OCI-LY1 (cell line): Measurements from ENCODE around the gene COL5A2.

ENCODE experiments used
- H2AFZ ChIP-seq: fragments of 200-600 bp; sonication (generic), shearing (Covaris generic); 2 replicates; pipeline ENCODE4 v1.6.0; 2014; ENCODE audit warnings: antibody characterized with exemption, mild to moderate bottlenecking, low read length
- H3F3A ChIP-seq: fragments of 200-600 bp; sonication (generic), shearing (Covaris generic); 2 replicates; pipeline ENCODE4 v1.6.0; 2014; ENCODE audit warnings: mild to moderate bottlenecking, antibody characterized with exemption, low read length, moderate library complexity; ENCODE audit not compliant: insufficient read depth
- H3K27ac ChIP-seq: fragments of 200-600 bp; sonication (generic); 2 replicates; pipeline ENCODE4 v1.5.1; 2014; ENCODE audit warnings: low read length, mixed run types, mild to moderate bottlenecking, low read depth; ENCODE audit not compliant: poor library complexity, severe bottlenecking
- H3K27me3 ChIP-seq: fragments of 200-600 bp; sonication (generic); 2 replicates; pipeline ENCODE4 v1.6.0; 2014; ENCODE audit warnings: antibody characterized with exemption, mild to moderate bottlenecking, low read length, moderate library complexity; ENCODE audit not compliant: insufficient read depth
- H3K36me3 ChIP-seq: fragments of 200-600 bp; sonication (generic); 2 replicates; pipeline ENCODE4 v1.6.1; 2014; ENCODE audit warnings: mild to moderate bottlenecking, antibody characterized with exemption, low read length, moderate library complexity, mixed read lengths; ENCODE audit not compliant: insufficient read depth
- H3K4me1 ChIP-seq: fragments of 200-600 bp; sonication (generic); 2 replicates; pipeline ENCODE4 v1.5.1; 2014; ENCODE audit warnings: mild to moderate bottlenecking, low read length, moderate library complexity; ENCODE audit not compliant: insufficient read depth, severe bottlenecking
- H3K4me2 ChIP-seq: fragments of 200-600 bp; sonication (generic), shearing (Covaris generic); 2 replicates; pipeline ENCODE4 v1.6.1; 2014; ENCODE audit warnings: low read length
- H3K4me3 ChIP-seq: fragments of 200-600 bp; sonication (generic); 2 replicates; pipeline ENCODE4 v1.5.1; 2014; ENCODE audit warnings: low read length, low read depth, mild to moderate bottlenecking, mixed read lengths; ENCODE audit not compliant: poor library complexity, severe bottlenecking
- H3K79me2 ChIP-seq: fragments of 200-600 bp; shearing (Covaris generic); 2 replicates; pipeline ENCODE4 v1.6.1; 2016; ENCODE audit warnings: mixed run types, low read length, mixed read lengths; ENCODE audit not compliant: insufficient read depth
- H3K9ac ChIP-seq: fragments of 200-600 bp; sonication (generic), shearing (Covaris generic); 2 replicates; pipeline ENCODE4 v1.6.1; 2014; ENCODE audit warnings: mild to moderate bottlenecking, low read length, mixed read lengths
- H3K9me2 ChIP-seq: fragments of 200-600 bp; sonication (generic), shearing (Covaris generic); 2 replicates; pipeline ENCODE4 v1.6.1; 2014; ENCODE audit warnings: low read depth, mild to moderate bottlenecking, low read length, mixed read lengths
- H3K9me3 ChIP-seq: fragments of 200-600 bp; shearing (Covaris generic); 2 replicates; pipeline ENCODE4 v1.6.1; 2014; ENCODE audit warnings: low read length, mixed read lengths
- H4K20me1 ChIP-seq: fragments of 200-600 bp; sonication (generic), shearing (Covaris generic); 2 replicates; pipeline ENCODE4 v1.6.0; 2016; ENCODE audit warnings: mild to moderate bottlenecking, low read length; ENCODE audit not compliant: insufficient read depth
- CTCF ChIP-seq: fragments of 200-600 bp; sonication (generic), shearing (Covaris generic); IDR thresholded peaks from 2 replicates; pipeline ENCODE4 v1.5.1; 2017; ENCODE audit warnings: mild to moderate bottlenecking, antibody characterized with exemption, low read length, moderate library complexity, mixed read lengths
- EZH2 ChIP-seq: fragments of 200-600 bp; sonication (generic), shearing (Covaris generic); IDR thresholded peaks from 2 replicates; pipeline ENCODE4 v1.8.0; 2017; ENCODE audit warnings: borderline replicate concordance, mixed run types, mild to moderate bottlenecking, antibody characterized with exemption, low read length, moderate library complexity, mixed read lengths

COL5A2 gene

GRCh38 chr2:189018631-189019030 lies 160.9 kb downstream of the COL5A2 start:
- no peaks in the 10 kb centered on the region for H3K27me3 ChIP-seq
- no peaks in the 10 kb centered on the region for H4K20me1 ChIP-seq
- H3K36me3 ChIP-seq: no peaks in the 10 kb centered on the region
- no peaks in the 10 kb centered on the region for H3K9me3 ChIP-seq
- H3F3A ChIP-seq: no peaks in the 10 kb centered on the region
- H3K4me3 ChIP-seq: no peak overlapping the region
- no peaks in the 10 kb centered on the region for H3K4me1 ChIP-seq
- H3K79me2 ChIP-seq: no peaks in the 10 kb centered on the region
- no peak for TF ChIP-seq CTCF
- TF ChIP-seq EZH2: no peak
- H3K9ac ChIP-seq: no peak overlapping the region
- H3K4me2 ChIP-seq: no peak overlapping the region
- H3K9me2 ChIP-seq: no peaks in the 10 kb centered on the region
- H3K27ac ChIP-seq: no peak overlapping the region
- no peak overlapping the region for H2AFZ ChIP-seq

- Histone ChIP-seq H3K4me1 (no peaks in the 10 kb centered on the region), H3K79me2 (no peaks in the 10 kb centered on the region), H3K27ac (no peak overlapping the region), H3K4me2 (no peak overlapping the region), H3K4me3 (no peak overlapping the region), H3K9me3 (no peaks in the 10 kb centered on the region), H3K27me3 (no peaks in the 10 kb centered on the region), H3K36me3 (no peaks in the 10 kb centered on the region), H3K9ac (no peak overlapping the region), H2AFZ (no peak overlapping the region), H3K9me2 (no peaks in the 10 kb centered on the region), H4K20me1 (no peaks in the 10 kb centered on the region), H3F3A (no peaks in the 10 kb centered on the region)
- TF ChIP-seq EZH2: no peak
- TF ChIP-seq CTCF: no peak
Observed at GRCh38 chr2:189016311-189016861, 163.2 kb downstream of the COL5A2 start.

- no peaks in the 10 kb centered on the region for H3K27me3 ChIP-seq
- H3K79me2 ChIP-seq: no peaks in the 10 kb centered on the region
- no peaks in the 10 kb centered on the region for H3K4me1 ChIP-seq
- no peak overlapping the region for H3K9ac ChIP-seq
- H3K9me2 ChIP-seq: no peaks in the 10 kb centered on the region
- no peak overlapping the region for H2AFZ ChIP-seq
- no peak overlapping the region for H3K27ac ChIP-seq
- no peak overlapping the region for H3K4me3 ChIP-seq
- H3K4me2 ChIP-seq: no peak overlapping the region
- no peaks in the 10 kb centered on the region for H4K20me1 ChIP-seq
- no peaks in the 10 kb centered on the region for H3K9me3 ChIP-seq
- TF ChIP-seq CTCF: no peak
- TF ChIP-seq EZH2: no peak
- H3F3A ChIP-seq: no peaks in the 10 kb centered on the region
- H3K36me3 ChIP-seq: no peaks in the 10 kb centered on the region
Observed at GRCh38 chr2:189015359-189015758, 164.2 kb downstream of the COL5A2 start.
